ENCODE results near the gene ZCCHC9. TPM values are rescaled to one million over a fixed set of nuclear protein-coding genes. Genes with fewer than 3 reads are reported as not detected.
"Not testable (repeated sequence)": the region's sequence is repeated elsewhere in the genome, so short reads cannot be mapped to it uniquely, and the experiment has no call there.

The ZCCHC9 gene
- polyA plus RNA-seq, 2 donors, result 21.0 to 26.0 TPM

- Histone ChIP-seq H3K9me3 (ENCODE audit: control insufficient read depth in 2 of 2, insufficient read depth in 1 of 2, low read depth in 1 of 2, low read length in 1 of 2) (no peaks in the 10 kb centered on the region), H3K27me3 (ENCODE audit: control insufficient read depth in 1 of 2, insufficient read depth in 2 of 2, low read length in 2 of 2) (no peaks in the 10 kb centered on the region), H3K36me3 (ENCODE audit: control insufficient read depth in 2 of 2, insufficient read depth in 2 of 2, low read length in 1 of 2) (no peaks in the 10 kb centered on the region), H3K4me3 (ENCODE audit: low read depth in 1 of 2, low read length in 2 of 2) (no peak overlapping the region), H3K27ac (ENCODE audit: low read depth in 2 of 2, low read length in 1 of 2) (no peak overlapping the region), H3K4me1 (ENCODE audit: control insufficient read depth in 2 of 2, insufficient read depth in 2 of 2, low read length in 1 of 2) (no peaks in the 10 kb centered on the region)
- 84 to 85% methylated on average over 2 of the region's 2 CpGs for WGBS, 2 donors
Measured at GRCh38 chr5:81316571-81316970, 15.2 kb downstream of the ZCCHC9 start.

GRCh38 chr5:81317536-81317935 is 16.1 kb downstream of the ZCCHC9 start:
- Histone ChIP-seq H3K4me3 (ENCODE audit: low read depth in 1 of 2, low read length in 2 of 2) (no peak overlapping the region), H3K36me3 (ENCODE audit: control insufficient read depth in 2 of 2, insufficient read depth in 2 of 2, low read length in 1 of 2) (no peaks in the 10 kb centered on the region), H3K4me1 (ENCODE audit: control insufficient read depth in 2 of 2, insufficient read depth in 2 of 2, low read length in 1 of 2) (no peaks in the 10 kb centered on the region), H3K9me3 (ENCODE audit: control insufficient read depth in 2 of 2, insufficient read depth in 1 of 2, low read depth in 1 of 2, low read length in 1 of 2) (no peaks in the 10 kb centered on the region), H3K27ac (ENCODE audit: low read depth in 2 of 2, low read length in 1 of 2) (no peak overlapping the region), H3K27me3 (ENCODE audit: control insufficient read depth in 1 of 2, insufficient read depth in 2 of 2, low read length in 2 of 2) (no peaks in the 10 kb centered on the region)
- 54 to 65% methylated on average over 2 of the region's 2 CpGs for whole genome bisulfite sequencing, 2 donors

- Histone ChIP-seq H3K4me1 (ENCODE audit: control insufficient read depth in 2 of 2, insufficient read depth in 2 of 2, low read length in 1 of 2) (no peaks in the 10 kb centered on the region), H3K27me3 (ENCODE audit: control insufficient read depth in 1 of 2, insufficient read depth in 2 of 2, low read length in 2 of 2) (no peaks in the 10 kb centered on the region), H3K9me3 (ENCODE audit: control insufficient read depth in 2 of 2, insufficient read depth in 1 of 2, low read depth in 1 of 2, low read length in 1 of 2) (no peaks in the 10 kb centered on the region), H3K27ac (ENCODE audit: low read depth in 2 of 2, low read length in 1 of 2) (no peak overlapping the region), H3K4me3 (ENCODE audit: low read depth in 1 of 2, low read length in 2 of 2) (no peak overlapping the region), H3K36me3 (ENCODE audit: control insufficient read depth in 2 of 2, insufficient read depth in 2 of 2, low read length in 1 of 2) (no peaks in the 10 kb centered on the region)
- 86 to 99% methylated on average over 2 of the region's 2 CpGs for WGBS, 2 donors
Measured at GRCh38 chr5:81326554-81326953, 25.2 kb downstream of the ZCCHC9 start.

GRCh38 chr5:81334304-81335061 is 33.1 kb downstream of the ZCCHC9 start:
- no peak overlapping the region for H3K4me3 ChIP-seq (ENCODE audit: low read depth in 1 of 2, low read length in 2 of 2)
- H3K9me3 ChIP-seq (ENCODE audit: control insufficient read depth in 2 of 2, insufficient read depth in 1 of 2, low read depth in 1 of 2, low read length in 1 of 2), result no peaks in the 10 kb centered on the region
- WGBS, 2 donors, result 75 to 78% methylated on average over 14 of the region's 14 CpGs
- no peaks in the 10 kb centered on the region for H3K36me3 ChIP-seq (ENCODE audit: control insufficient read depth in 2 of 2, insufficient read depth in 2 of 2, low read length in 1 of 2)
- no peaks in the 10 kb centered on the region for H3K27me3 ChIP-seq (ENCODE audit: control insufficient read depth in 1 of 2, insufficient read depth in 2 of 2, low read length in 2 of 2)
- no peak overlapping the region for H3K27ac ChIP-seq (ENCODE audit: low read depth in 2 of 2, low read length in 1 of 2)
- H3K4me1 ChIP-seq (ENCODE audit: control insufficient read depth in 2 of 2, insufficient read depth in 2 of 2, low read length in 1 of 2), result no peaks in the 10 kb centered on the region

- WGBS, 2 donors, result 81 to 87% methylated on average over 2 of the region's 2 CpGs
Measured at GRCh38 chr5:81335946-81336345, 34.6 kb downstream of the ZCCHC9 start.

GRCh38 chr5:81336556-81336955 is 35.2 kb downstream of the ZCCHC9 start:
- Histone ChIP-seq H3K36me3 (ENCODE audit: control insufficient read depth in 2 of 2, insufficient read depth in 2 of 2, low read length in 1 of 2) (no peaks in the 10 kb centered on the region), H3K27me3 (ENCODE audit: control insufficient read depth in 1 of 2, insufficient read depth in 2 of 2, low read length in 2 of 2) (no peaks in the 10 kb centered on the region), H3K27ac (ENCODE audit: low read depth in 2 of 2, low read length in 1 of 2) (no peak overlapping the region), H3K4me3 (ENCODE audit: low read depth in 1 of 2, low read length in 2 of 2) (no peak overlapping the region), H3K4me1 (ENCODE audit: control insufficient read depth in 2 of 2, insufficient read depth in 2 of 2, low read length in 1 of 2) (no peaks in the 10 kb centered on the region), H3K9me3 (ENCODE audit: control insufficient read depth in 2 of 2, insufficient read depth in 1 of 2, low read depth in 1 of 2, low read length in 1 of 2) (no peaks in the 10 kb centered on the region)
- 26 to 33% methylated on average over 1 of the region's 1 CpG for WGBS, 2 donors

More at GRCh38 chr5:81335946-81336345, 34.6 kb downstream of the ZCCHC9 start:
- H3K4me3 ChIP-seq (ENCODE audit: low read depth in 1 of 2, low read length in 2 of 2), result no peak overlapping the region
- H3K27me3 ChIP-seq (ENCODE audit: control insufficient read depth in 1 of 2, insufficient read depth in 2 of 2, low read length in 2 of 2), result no peaks in the 10 kb centered on the region
- H3K4me1 ChIP-seq (ENCODE audit: control insufficient read depth in 2 of 2, insufficient read depth in 2 of 2, low read length in 1 of 2), result no peaks in the 10 kb centered on the region
- H3K9me3 ChIP-seq (ENCODE audit: control insufficient read depth in 2 of 2, insufficient read depth in 1 of 2, low read depth in 1 of 2, low read length in 1 of 2), result no peaks in the 10 kb centered on the region
- no peaks in the 10 kb centered on the region for H3K36me3 ChIP-seq (ENCODE audit: control insufficient read depth in 2 of 2, insufficient read depth in 2 of 2, low read length in 1 of 2)
- H3K27ac ChIP-seq (ENCODE audit: low read depth in 2 of 2, low read length in 1 of 2), result no peak overlapping the region

- no peak overlapping the region for H3K27ac ChIP-seq (ENCODE audit: low read depth in 2 of 2, low read length in 1 of 2)
- 70 to 85% methylated on average over 2 of the region's 2 CpGs for WGBS, 2 donors
- no peaks in the 10 kb centered on the region for H3K27me3 ChIP-seq (ENCODE audit: control insufficient read depth in 1 of 2, insufficient read depth in 2 of 2, low read length in 2 of 2)
Measured at GRCh38 chr5:81337803-81338202, 36.4 kb downstream of the ZCCHC9 start.

GRCh38 chr5:81338213-81338612 is 36.8 kb downstream of the ZCCHC9 start:
- not testable (repeated sequence) for H3K4me1 ChIP-seq (ENCODE audit: control insufficient read depth in 2 of 2, insufficient read depth in 2 of 2, low read length in 1 of 2); H3K27me3 ChIP-seq (ENCODE audit: control insufficient read depth in 1 of 2, insufficient read depth in 2 of 2, low read length in 2 of 2); H3K4me3 ChIP-seq (ENCODE audit: low read depth in 1 of 2, low read length in 2 of 2); H3K27ac ChIP-seq (ENCODE audit: low read depth in 2 of 2, low read length in 1 of 2); H3K9me3 ChIP-seq (ENCODE audit: control insufficient read depth in 2 of 2, insufficient read depth in 1 of 2, low read depth in 1 of 2, low read length in 1 of 2); H3K36me3 ChIP-seq (ENCODE audit: control insufficient read depth in 2 of 2, insufficient read depth in 2 of 2, low read length in 1 of 2)
- 58 to 68% methylated on average over 3 of the region's 3 CpGs for WGBS, 2 donors

More at GRCh38 chr5:81337803-81338202, 36.4 kb downstream of the ZCCHC9 start:
- Histone ChIP-seq H3K36me3 (ENCODE audit: control insufficient read depth in 2 of 2, insufficient read depth in 2 of 2, low read length in 1 of 2) (no peaks in the 10 kb centered on the region), H3K4me1 (ENCODE audit: control insufficient read depth in 2 of 2, insufficient read depth in 2 of 2, low read length in 1 of 2) (no peaks in the 10 kb centered on the region), H3K4me3 (ENCODE audit: low read depth in 1 of 2, low read length in 2 of 2) (no peak overlapping the region), H3K9me3 (ENCODE audit: control insufficient read depth in 2 of 2, insufficient read depth in 1 of 2, low read depth in 1 of 2, low read length in 1 of 2) (no peaks in the 10 kb centered on the region)

GRCh38 chr5:81344736-81345135 is 43.3 kb downstream of the ZCCHC9 start:
- Histone ChIP-seq H3K27me3 (ENCODE audit: control insufficient read depth in 1 of 2, insufficient read depth in 2 of 2, low read length in 2 of 2) (no peaks in the 10 kb centered on the region), H3K27ac (ENCODE audit: low read depth in 2 of 2, low read length in 1 of 2) (no peak overlapping the region), H3K36me3 (ENCODE audit: control insufficient read depth in 2 of 2, insufficient read depth in 2 of 2, low read length in 1 of 2) (no peaks in the 10 kb centered on the region), H3K4me1 (ENCODE audit: control insufficient read depth in 2 of 2, insufficient read depth in 2 of 2, low read length in 1 of 2) (no peaks in the 10 kb centered on the region), H3K9me3 (ENCODE audit: control insufficient read depth in 2 of 2, insufficient read depth in 1 of 2, low read depth in 1 of 2, low read length in 1 of 2) (no peaks in the 10 kb centered on the region), H3K4me3 (ENCODE audit: low read depth in 1 of 2, low read length in 2 of 2) (no peak overlapping the region)
- WGBS, 2 donors, result 86 to 92% methylated on average over 13 of the region's 13 CpGs

- Histone ChIP-seq H3K4me3 (ENCODE audit: low read depth in 1 of 2, low read length in 2 of 2) (no peak overlapping the region), H3K4me1 (ENCODE audit: control insufficient read depth in 2 of 2, insufficient read depth in 2 of 2, low read length in 1 of 2) (no peaks in the 10 kb centered on the region), H3K9me3 (ENCODE audit: control insufficient read depth in 2 of 2, insufficient read depth in 1 of 2, low read depth in 1 of 2, low read length in 1 of 2) (no peaks in the 10 kb centered on the region), H3K27ac (ENCODE audit: low read depth in 2 of 2, low read length in 1 of 2) (no peak overlapping the region), H3K36me3 (ENCODE audit: control insufficient read depth in 2 of 2, insufficient read depth in 2 of 2, low read length in 1 of 2) (no peaks in the 10 kb centered on the region), H3K27me3 (ENCODE audit: control insufficient read depth in 1 of 2, insufficient read depth in 2 of 2, low read length in 2 of 2) (no peaks in the 10 kb centered on the region)
- 90 to 93% methylated on average over 5 of the region's 5 CpGs for WGBS, 2 donors
Measured at GRCh38 chr5:81345411-81346003, 44.1 kb downstream of the ZCCHC9 start.
